Stimulated activated CD8-positive, alpha-beta memory T cell treated with anti-CD3 and anti-CD28 coated beads, Interleukin-7, amount 100 ng/mL, for 24 hours (primary cell): ENCODE measurements around the gene POU5F1.
"Not testable (repeated sequence)": the region's sequence is repeated elsewhere in the genome, so short reads cannot be mapped to it uniquely, and the experiment has no call there.

Experiments
- DNase-seq: peaks from one replicate; pipeline ENCODE4 v3.0.0-alpha.2; 2020; ENCODE audit warnings: low read depth

The POU5F1 gene

GRCh38 chr6:31170600-31170881 is at the start of gene POU5F1:
POU5F1 (minus strand) TSS chr6:31170682; CDS start chr6:31170620, 62 bp downstream.
- no peak for DNase-seq

GRCh38 chr6:31216208-31216898 is 45.9 kb upstream of the POU5F1 start:
- no peak for DNase-seq

- DNase-seq = not testable (repeated sequence)
These were observed 44.7 kb upstream of the POU5F1 start for GRCh38 chr6:31215216-31215615.

- no peak for DNase-seq
These were observed 44.0 kb upstream of the POU5F1 start for GRCh38 chr6:31214516-31214915.

- no peak for DNase-seq
These were observed 40.5 kb upstream of the POU5F1 start for GRCh38 chr6:31210741-31211532.

- DNase-seq = no peak
These were observed 39.6 kb upstream of the POU5F1 start for GRCh38 chr6:31210123-31210522.

DNA sequence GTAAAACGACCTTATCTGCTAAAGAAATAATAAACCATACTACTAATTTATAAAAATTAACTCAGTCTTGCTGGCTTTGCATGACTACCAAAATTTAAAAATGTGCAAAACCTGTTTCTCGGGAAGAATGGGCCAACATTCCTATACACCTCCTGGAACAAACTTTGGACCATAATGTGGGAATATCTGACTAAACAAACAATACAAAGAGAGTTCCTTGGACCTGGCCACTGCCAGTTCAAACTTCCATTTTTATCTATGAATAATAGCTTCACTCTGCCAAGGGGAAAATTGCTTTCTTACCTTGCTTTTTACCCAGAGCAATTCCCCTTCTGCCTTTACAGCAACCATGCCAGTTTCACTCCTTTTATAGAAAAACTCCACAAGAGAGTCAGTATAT is 38.7 kb upstream of the POU5F1 start:
- no peak for DNase-seq

DNA sequence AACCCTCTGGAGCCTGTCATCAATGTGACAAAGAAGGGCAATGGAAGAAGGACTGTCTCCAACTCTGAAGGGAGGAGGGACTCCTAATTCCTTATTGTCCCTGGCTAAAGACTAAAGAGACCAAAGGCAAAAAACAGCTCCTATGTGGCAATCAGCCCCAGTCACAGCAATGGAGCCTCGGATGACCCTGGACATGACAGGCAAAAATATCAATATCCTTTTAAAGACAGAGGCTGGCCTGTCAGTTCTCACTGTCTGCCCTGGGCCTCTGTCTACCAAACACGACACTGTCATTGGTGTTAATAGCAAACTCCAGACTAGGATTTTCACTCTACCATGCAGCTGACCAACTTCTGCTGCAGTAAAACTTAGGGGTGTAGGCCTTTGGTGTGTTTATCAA is 38.0 kb upstream of the POU5F1 start:
- DNase-seq = no peak

GRCh38 chr6:31205638-31206037 is 35.2 kb upstream of the POU5F1 start:
- DNase-seq = no peak

GRCh38 chr6:31204751-31205145 is 34.3 kb upstream of the POU5F1 start:
- no peak for DNase-seq

- peak; percentile 32 for DNase-seq
These were observed 33.0 kb upstream of the POU5F1 start for GRCh38 chr6:31203345-31203979.

DNA sequence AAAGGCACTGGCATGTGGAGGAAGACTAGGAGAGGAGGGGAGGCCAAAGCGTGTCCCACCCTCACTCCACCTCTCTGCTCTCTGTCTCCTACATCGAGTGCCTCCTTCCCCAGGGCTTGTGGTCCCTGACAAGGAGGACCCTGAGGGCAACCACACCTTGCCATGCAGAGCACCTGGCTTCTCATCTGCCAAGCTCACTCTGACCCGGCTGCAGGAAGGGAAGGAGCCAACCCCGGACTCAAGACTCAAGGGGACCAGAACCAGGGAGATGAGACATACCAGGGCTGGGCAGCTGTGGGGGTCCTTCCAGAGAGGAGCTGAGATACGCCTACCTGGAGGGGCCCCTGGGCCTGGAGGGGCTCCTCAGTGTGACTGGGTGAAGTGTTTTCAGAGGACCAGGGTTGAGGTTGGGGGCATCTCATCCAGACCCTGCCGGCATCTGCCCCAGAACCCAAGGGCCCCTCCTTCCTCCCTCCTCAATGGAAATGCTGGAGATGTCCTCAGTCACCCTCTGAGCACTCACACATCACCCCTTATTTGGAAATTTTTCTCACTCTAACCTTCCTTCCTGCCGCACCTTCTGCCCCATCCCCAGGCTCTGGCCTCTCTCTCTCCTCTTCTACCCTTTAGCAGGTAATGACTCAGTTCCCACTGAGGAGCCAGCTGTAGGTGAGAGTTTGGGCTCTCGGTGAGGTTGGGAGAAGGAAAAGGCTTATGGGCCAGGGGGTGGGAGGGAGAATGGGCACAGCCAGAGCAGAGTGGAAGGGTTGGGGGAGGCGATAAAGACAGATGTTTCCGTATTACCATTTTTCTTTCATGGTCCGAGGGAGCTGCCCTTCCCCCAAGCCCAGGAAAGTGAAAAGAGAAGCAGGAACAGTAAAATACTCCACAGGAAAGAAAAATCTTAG is 32.0 kb upstream of the POU5F1 start:
- DNase-seq = no peak

DNA sequence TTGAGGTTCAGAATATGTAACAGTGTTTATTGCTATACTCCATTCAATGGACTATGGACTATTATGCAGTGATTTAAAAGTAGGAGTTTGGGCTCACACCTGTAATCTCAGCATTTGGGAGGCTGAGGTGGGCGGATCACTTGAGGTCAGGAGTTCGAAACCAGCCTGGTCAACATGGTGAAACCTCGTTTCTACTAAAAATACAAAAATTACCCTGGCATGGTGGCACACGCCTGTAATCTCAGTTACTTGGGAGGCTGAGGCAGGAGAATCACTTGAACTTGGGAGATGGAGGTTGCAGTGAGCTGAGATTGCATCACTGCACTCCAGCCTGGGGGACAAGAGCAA is 28.6 kb upstream of the POU5F1 start:
- not testable (repeated sequence) for DNase-seq

- DNase-seq = peak; percentile 91
These were observed 27.2 kb upstream of the POU5F1 start for GRCh38 chr6:31197559-31198305.

DNA sequence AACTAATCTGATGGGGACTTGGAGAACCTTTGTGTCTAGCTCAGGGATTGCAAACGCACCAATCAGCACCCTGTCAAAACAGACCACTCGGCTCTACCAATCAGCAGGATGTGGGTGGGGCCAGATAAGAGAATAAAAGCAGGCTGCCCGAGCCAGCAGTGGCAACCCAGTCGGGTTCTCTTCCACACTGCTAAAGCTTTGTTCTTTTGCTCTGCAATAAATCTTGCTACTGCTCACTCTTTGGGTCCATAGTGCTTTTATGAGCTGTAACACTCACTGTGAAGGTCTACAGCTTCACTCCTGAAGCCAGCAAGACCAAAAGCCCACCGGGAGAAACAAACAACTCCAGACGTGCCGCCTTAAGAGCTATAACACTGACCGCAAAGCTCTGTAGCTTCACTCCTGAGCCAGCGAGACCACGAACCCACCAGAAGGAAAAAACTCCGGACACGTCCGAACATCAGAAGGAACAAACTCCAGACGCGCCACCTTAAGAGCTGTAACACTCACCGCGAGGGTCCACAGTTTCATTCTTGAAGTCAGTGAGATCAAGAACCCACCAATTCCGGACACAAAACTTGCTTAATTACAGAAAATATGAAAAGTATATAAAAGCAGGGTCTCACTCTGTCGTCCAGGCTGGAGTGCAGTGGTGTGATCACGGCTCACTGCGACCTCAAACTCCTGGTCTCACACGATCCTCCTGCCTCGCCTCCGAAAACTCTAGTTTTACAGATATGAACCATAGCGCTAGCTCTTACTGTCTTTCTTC is 26.0 kb upstream of the POU5F1 start:
- DNase-seq = not testable (repeated sequence)

GRCh38 chr6:31195308-31195979 is 25.0 kb upstream of the POU5F1 start:
- DNase-seq = not testable (repeated sequence)

- DNase-seq = no peak
These were observed 23.8 kb upstream of the POU5F1 start for GRCh38 chr6:31194061-31194834.

- no peak for DNase-seq
These were observed 22.7 kb upstream of the POU5F1 start for GRCh38 chr6:31193206-31193605.

DNA sequence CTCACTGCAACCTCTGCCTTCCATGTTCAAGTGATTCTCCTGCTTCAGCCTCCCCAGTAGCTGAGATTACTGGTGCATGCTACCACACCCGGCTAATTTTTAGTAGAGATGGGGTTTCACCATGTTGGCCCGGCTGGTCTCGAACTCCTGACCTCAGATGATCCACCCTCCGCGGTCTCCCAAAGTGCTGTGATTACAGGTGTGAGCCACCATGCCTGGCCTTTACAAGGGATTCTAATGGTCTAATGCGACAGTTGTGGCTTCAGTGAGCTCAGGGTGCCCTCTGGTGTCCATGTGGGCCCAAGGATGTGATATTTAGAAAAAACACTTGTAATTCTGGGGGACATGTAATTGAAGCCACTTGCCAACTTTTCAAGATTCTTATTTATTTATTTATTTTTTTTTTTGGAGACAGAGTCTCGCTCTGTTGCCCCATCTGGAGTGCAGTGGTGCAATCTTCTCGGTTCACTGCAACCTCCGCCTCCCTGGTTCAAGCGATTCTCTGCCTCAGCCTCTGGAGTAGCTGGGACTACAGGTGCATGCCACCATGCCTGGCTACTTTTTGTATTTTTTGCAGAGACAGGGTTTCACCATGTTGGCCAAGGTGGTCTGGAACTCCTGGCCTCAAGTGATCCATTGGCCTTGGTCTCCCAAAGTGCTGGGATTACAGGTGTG is 22.1 kb upstream of the POU5F1 start:
- DNase-seq = peak; percentile 26
